HepG2 (cell line): Measurements from ENCODE around the gene TRIM44.

Experiments
- EED ChIP-seq: sonication (generic); formaldehyde crosslinking; IDR thresholded peaks from 2 replicates; pipeline ENCODE4 v1.5.0; 2020; ENCODE audit warnings: mild to moderate bottlenecking, missing genetic modification reagents
- FOXM1 ChIP-seq: sonication (generic); formaldehyde crosslinking; IDR thresholded peaks from 2 replicates; pipeline ENCODE4 v1.5.0; 2020; ENCODE audit warnings: missing genetic modification reagents
- HCFC1 ChIP-seq: fragments of 150-350 bp; IDR thresholded peaks from 2 replicates; pipeline ENCODE4 v1.6.1; 2014; ENCODE audit warnings: low read depth, low read length
- HINFP ChIP-seq: sonication (generic); formaldehyde crosslinking; IDR thresholded peaks from 2 replicates; pipeline ENCODE4 v1.4.0; 2020; ENCODE audit warnings: low read depth, mild to moderate bottlenecking, missing genetic modification reagents
- HNRNPK ChIP-seq: fragments of 200-400 bp; formaldehyde crosslinking; IDR thresholded peaks from 2 replicates; pipeline ENCODE4 v1.6.1; 2018; ENCODE audit warnings: low read length, low read depth, moderate library complexity, mild to moderate bottlenecking; ENCODE audit not compliant: poor library complexity, severe bottlenecking
- MYC ChIP-seq: sonication (generic); formaldehyde crosslinking; IDR thresholded peaks from 2 replicates; pipeline ENCODE4 v1.9.0; 2021; ENCODE audit warnings: missing genetic modification reagents, borderline replicate concordance
- PHF8 ChIP-seq: sonication (generic); formaldehyde crosslinking; IDR thresholded peaks from 2 replicates; pipeline ENCODE4 v1.5.0; 2020; ENCODE audit warnings: missing genetic modification reagents
- ZNF609 ChIP-seq: sonication (generic); formaldehyde crosslinking; IDR thresholded peaks from 2 replicates; pipeline ENCODE4 v1.4.0; 2020; ENCODE audit warnings: mild to moderate bottlenecking, missing genetic modification reagents, borderline replicate concordance
- TF ChIP-seq, protein P1 (sequence below): sonication (generic); formaldehyde crosslinking; IDR thresholded peaks from 2 replicates; pipeline ENCODE4 v1.4.0; 2020; ENCODE audit warnings: missing genetic modification reagents

GRCh38 chr11:35717043-35717442 lies 54.5 kb downstream of the TRIM44 start:
- TF ChIP-seq FOXM1 (CRISPR knock-in tag): no peak
- TF ChIP-seq ZNF609: no peak
- TF ChIP-seq MYC: no peak
- no peak for TF ChIP-seq HNRNPK
- TF ChIP-seq EED: no peak
- TF ChIP-seq, protein P1, sequence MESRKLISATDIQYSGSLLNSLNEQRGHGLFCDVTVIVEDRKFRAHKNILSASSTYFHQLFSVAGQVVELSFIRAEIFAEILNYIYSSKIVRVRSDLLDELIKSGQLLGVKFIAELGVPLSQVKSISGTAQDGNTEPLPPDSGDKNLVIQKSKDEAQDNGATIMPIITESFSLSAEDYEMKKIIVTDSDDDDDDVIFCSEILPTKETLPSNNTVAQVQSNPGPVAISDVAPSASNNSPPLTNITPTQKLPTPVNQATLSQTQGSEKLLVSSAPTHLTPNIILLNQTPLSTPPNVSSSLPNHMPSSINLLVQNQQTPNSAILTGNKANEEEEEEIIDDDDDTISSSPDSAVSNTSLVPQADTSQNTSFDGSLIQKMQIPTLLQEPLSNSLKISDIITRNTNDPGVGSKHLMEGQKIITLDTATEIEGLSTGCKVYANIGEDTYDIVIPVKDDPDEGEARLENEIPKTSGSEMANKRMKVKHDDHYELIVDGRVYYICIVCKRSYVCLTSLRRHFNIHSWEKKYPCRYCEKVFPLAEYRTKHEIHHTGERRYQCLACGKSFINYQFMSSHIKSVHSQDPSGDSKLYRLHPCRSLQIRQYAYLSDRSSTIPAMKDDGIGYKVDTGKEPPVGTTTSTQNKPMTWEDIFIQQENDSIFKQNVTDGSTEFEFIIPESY (CRISPR knock-in tag): no peak
- TF ChIP-seq PHF8 (CRISPR knock-in tag): no peak
- TF ChIP-seq HCFC1: no peak
- no peak for TF ChIP-seq HINFP (CRISPR knock-in tag)
